ENCODE measurements around the gene PTPN14. TPM values are rescaled to one million over a fixed set of nuclear protein-coding genes. Genes with fewer than 3 reads are reported as not detected.

PTPN14 gene
- total RNA-seq, 1 experiment from 2014 or later = 88.4 TPM

- H3K27ac Mint-ChIP-seq = peak overlapping the region; percentile 20
- ChIA-PET POLR2A (no interaction called here), CTCF (interaction anchor here (0.8 to 1.4 kb wide), 2 partner anchors 40 to 122 kb away, joined by 3 to 5 read pairs; no protein-coding TSS in a partner anchor)
- ATAC-seq = peak; percentile 38
- TF ChIP-seq EMX1 (CRISPR knock-in tag; IDR thresholded peaks at IDR 0.05) (no peak), CBFB (CRISPR knock-in tag; IDR thresholded peaks at IDR 0.05; ENCODE audit: low read depth) (no peak), ZNF416 (CRISPR knock-in tag; IDR thresholded peaks at IDR 0.05) (no peak), CTCF (IDR thresholded peaks at IDR 0.05) (no peak), ZNF423 (CRISPR knock-in tag; IDR thresholded peaks at IDR 0.05) (no peak), IRF2 (CRISPR knock-in tag; IDR thresholded peaks at IDR 0.05; ENCODE audit: borderline replicate concordance, low read depth) (no peak)
- peaks cover 47% of the 10 kb centered on the region for H3K4me1 Mint-ChIP-seq
- no peaks in the 10 kb centered on the region for H3K27me3 Mint-ChIP-seq (ENCODE audit: low read depth)
- DNase-seq (ENCODE audit: low spot score) = no peak
- H3K9me3 Mint-ChIP-seq = no peaks in the 10 kb centered on the region
- H3K36me3 Mint-ChIP-seq = peaks cover 7% of the 10 kb centered on the region
- H3K4me3 Mint-ChIP-seq = no peak overlapping the region
Measured at GRCh38 chr1:214454569-214455396, 96.6 kb downstream of the PTPN14 start.

GRCh38 chr1:214453109-214453722 lies 98.2 kb downstream of the PTPN14 start:
- no peak for TF ChIP-seq JUN (CRISPR knock-in tag; IDR thresholded peaks at IDR 0.05)
- no peak for TF ChIP-seq USF1 (CRISPR knock-in tag; IDR thresholded peaks at IDR 0.05)
- no peak for TF ChIP-seq PREB (CRISPR knock-in tag; IDR thresholded peaks at IDR 0.05; ENCODE audit: borderline replicate concordance)
- no peak for TF ChIP-seq HMGA2 (CRISPR knock-in tag; IDR thresholded peaks at IDR 0.05)
- no peak for TF ChIP-seq FOXP1 (CRISPR knock-in tag; IDR thresholded peaks at IDR 0.05; ENCODE audit: borderline replicate concordance)
- no peak for TF ChIP-seq FOXJ3 (CRISPR knock-in tag; IDR thresholded peaks at IDR 0.05; ENCODE audit: borderline replicate concordance)
- no peak for TF ChIP-seq KAT7 (CRISPR knock-in tag; IDR thresholded peaks at IDR 0.05; ENCODE audit: borderline replicate concordance)
- no peak for TF ChIP-seq ZNF232 (CRISPR knock-in tag; IDR thresholded peaks at IDR 0.05)
- no peak for TF ChIP-seq E2F4 (CRISPR knock-in tag; IDR thresholded peaks at IDR 0.05; ENCODE audit: borderline replicate concordance, low read depth)
- TF ChIP-seq PRRX2 (CRISPR knock-in tag; IDR thresholded peaks at IDR 0.05) = no peak
- TF ChIP-seq SP1 (CRISPR knock-in tag; conservative IDR thresholded peaks at IDR 0.05) = no peak
- no peak for TF ChIP-seq GABPB1 (CRISPR knock-in tag; IDR thresholded peaks at IDR 0.05)
- no peak for TF ChIP-seq RELA (CRISPR knock-in tag; IDR thresholded peaks at IDR 0.05; ENCODE audit: borderline replicate concordance)
- no peak for TF ChIP-seq TEAD4 (CRISPR knock-in tag; IDR thresholded peaks at IDR 0.05)
- no peak for TF ChIP-seq ESRRA (CRISPR knock-in tag; IDR thresholded peaks at IDR 0.05; ENCODE audit: borderline replicate concordance)
- TF ChIP-seq TP53 (CRISPR knock-in tag; IDR thresholded peaks at IDR 0.05) = no peak
- TF ChIP-seq CBFB (CRISPR knock-in tag; IDR thresholded peaks at IDR 0.05; ENCODE audit: low read depth) = no peak
- TF ChIP-seq IRF2 (CRISPR knock-in tag; IDR thresholded peaks at IDR 0.05; ENCODE audit: borderline replicate concordance, low read depth) = no peak
- TF ChIP-seq ZMAT4 (CRISPR knock-in tag; IDR thresholded peaks at IDR 0.05) = no peak
- TF ChIP-seq CREB1 (CRISPR knock-in tag; IDR thresholded peaks at IDR 0.05) = no peak
- ATAC-seq (no peak), DNase-seq (ENCODE audit: low spot score) (no peak)
- ChIA-PET CTCF (interaction anchor here (0.9 to 2.3 kb wide), 8 partner anchors 10 to 121 kb away, joined by 3 to 12 read pairs (median 6); no protein-coding TSS in a partner anchor), POLR2A (interaction anchor here (1.1 kb wide), 1 partner anchor 97 kb away, joined by 3 read pairs; no protein-coding TSS in a partner anchor)
- Mint-ChIP-seq H3K36me3 (peaks cover 11% of the 10 kb centered on the region), H3K4me1 (peaks cover 56% of the 10 kb centered on the region), H3K27ac (peak overlapping the region; percentile 75), H3K4me3 (peak overlapping the region; percentile 31), H3K9me3 (peaks cover 3% of the 10 kb centered on the region), H3K27me3 (ENCODE audit: low read depth) (no peaks in the 10 kb centered on the region)
